Activated naive CD8-positive, alpha-beta T cell treated with anti-CD3 and anti-CD28 coated beads for 36 hours (primary cell): ENCODE data around the gene SUGP1. TPM values are rescaled to one million over a fixed set of nuclear protein-coding genes. Genes with fewer than 3 reads are reported as not detected.

Experiments used
- DNase-seq: peaks from one replicate; pipeline ENCODE4 v3.0.0; 2021
- H3K27ac Mint-ChIP-seq: one replicate; pipeline ENCODE4 v1.8.0; 2022; ENCODE audit warnings: mild to moderate bottlenecking, moderate library complexity, mixed read lengths
- H3K27me3 Mint-ChIP-seq: one replicate; pipeline ENCODE4 v1.8.0; 2022; ENCODE audit warnings: mild to moderate bottlenecking, mixed read lengths
- H3K36me3 Mint-ChIP-seq: one replicate; pipeline ENCODE4 v1.8.0; 2021; ENCODE audit warnings: mild to moderate bottlenecking, mixed read lengths
- H3K4me1 Mint-ChIP-seq: one replicate; pipeline ENCODE4 v1.8.0; 2021; ENCODE audit warnings: mixed read lengths
- H3K4me3 Mint-ChIP-seq: one replicate; pipeline ENCODE4 v1.8.0; 2022; ENCODE audit warnings: mild to moderate bottlenecking, moderate library complexity, mixed read lengths
- H3K9me3 Mint-ChIP-seq: one replicate; pipeline ENCODE4 v1.8.0; 2022; ENCODE audit warnings: mixed read lengths
- total RNA-seq, 2 experiments: library from RNA; stranded (reverse); gene quantifications; one replicate each; pipeline ENCODE4 v1.2.3, GENCODE V29; 2021

Gene SUGP1
- total RNA-seq, 2 experiments from 2014 or later: 58.2 to 59.4 TPM

- Mint-ChIP-seq H3K9me3 (peaks cover 1% of the 10 kb centered on the region), H3K27ac (no peak overlapping the region)
These were observed 23.2 kb downstream of the SUGP1 start for GRCh38 chr19:19296953-19297689.

GRCh38 chr19:19294914-19295313 is 25.4 kb downstream of the SUGP1 start:
- no peak for DNase-seq
- Mint-ChIP-seq H3K27me3 (no peaks in the 10 kb centered on the region), H3K9me3 (peaks cover 1% of the 10 kb centered on the region), H3K36me3 (peaks cover 49% of the 10 kb centered on the region), H3K27ac (no peak overlapping the region), H3K4me1 (no peaks in the 10 kb centered on the region), H3K4me3 (no peak overlapping the region)

More at GRCh38 chr19:19296953-19297689, 23.2 kb downstream of the SUGP1 start:
- no peaks in the 10 kb centered on the region for H3K27me3 Mint-ChIP-seq
- H3K4me3 Mint-ChIP-seq: no peak overlapping the region
- H3K4me1 Mint-ChIP-seq: no peaks in the 10 kb centered on the region
- H3K36me3 Mint-ChIP-seq: peaks cover 39% of the 10 kb centered on the region
- no peak for DNase-seq

- DNase-seq: no peak
- Mint-ChIP-seq H3K9me3 (peaks cover 1% of the 10 kb centered on the region), H3K27ac (no peak overlapping the region), H3K4me1 (no peaks in the 10 kb centered on the region), H3K27me3 (no peaks in the 10 kb centered on the region), H3K4me3 (no peak overlapping the region), H3K36me3 (peaks cover 54% of the 10 kb centered on the region)
These were observed 27.7 kb downstream of the SUGP1 start for GRCh38 chr19:19292607-19293006.

GRCh38 chr19:19285686-19286085 is 34.6 kb downstream of the SUGP1 start:
- Mint-ChIP-seq H3K27me3 (no peaks in the 10 kb centered on the region), H3K4me1 (no peaks in the 10 kb centered on the region), H3K9me3 (no peaks in the 10 kb centered on the region), H3K27ac (no peak overlapping the region), H3K4me3 (no peak overlapping the region), H3K36me3 (peaks cover 33% of the 10 kb centered on the region)
- no peak for DNase-seq

- Mint-ChIP-seq H3K36me3 (peaks cover 39% of the 10 kb centered on the region), H3K4me1 (no peaks in the 10 kb centered on the region), H3K9me3 (no peaks in the 10 kb centered on the region), H3K4me3 (no peak overlapping the region), H3K27me3 (no peaks in the 10 kb centered on the region), H3K27ac (no peak overlapping the region)
- no peak for DNase-seq
These were observed 39.7 kb downstream of the SUGP1 start for GRCh38 chr19:19280561-19280960.

- DNase-seq: no peak
- Mint-ChIP-seq H3K9me3 (no peaks in the 10 kb centered on the region), H3K4me1 (no peaks in the 10 kb centered on the region), H3K4me3 (no peak overlapping the region), H3K36me3 (peaks cover 37% of the 10 kb centered on the region), H3K27ac (no peak overlapping the region), H3K27me3 (no peaks in the 10 kb centered on the region)
These were observed 40.5 kb downstream of the SUGP1 start for GRCh38 chr19:19279853-19280252.

- Mint-ChIP-seq H3K4me1 (no peaks in the 10 kb centered on the region), H3K9me3 (no peaks in the 10 kb centered on the region), H3K27ac (no peak overlapping the region), H3K27me3 (peaks cover 3% of the 10 kb centered on the region), H3K4me3 (no peak overlapping the region), H3K36me3 (peaks cover 31% of the 10 kb centered on the region)
- DNase-seq: no peak
These were observed 41.2 kb downstream of the SUGP1 start for GRCh38 chr19:19279062-19279612.

- Mint-ChIP-seq H3K9me3 (no peaks in the 10 kb centered on the region), H3K36me3 (peaks cover 23% of the 10 kb centered on the region), H3K27me3 (peaks cover 12% of the 10 kb centered on the region), H3K4me1 (peaks cover 3% of the 10 kb centered on the region), H3K27ac (no peak overlapping the region), H3K4me3 (no peak overlapping the region)
- DNase-seq: no peak
These were observed 42.0 kb downstream of the SUGP1 start for GRCh38 chr19:19278315-19278714.

- H3K27me3 Mint-ChIP-seq: peaks cover 21% of the 10 kb centered on the region
- no peaks in the 10 kb centered on the region for H3K9me3 Mint-ChIP-seq
- peaks cover 4% of the 10 kb centered on the region for H3K4me1 Mint-ChIP-seq
- H3K27ac Mint-ChIP-seq: no peak overlapping the region
- no peak overlapping the region for H3K4me3 Mint-ChIP-seq
- DNase-seq: no peak
- H3K36me3 Mint-ChIP-seq: peaks cover 22% of the 10 kb centered on the region
These were observed 43.5 kb downstream of the SUGP1 start for GRCh38 chr19:19276851-19277250.

GRCh38 chr19:19276386-19276785 is 43.9 kb downstream of the SUGP1 start:
- peaks cover 4% of the 10 kb centered on the region for H3K4me1 Mint-ChIP-seq
- H3K27me3 Mint-ChIP-seq: peaks cover 23% of the 10 kb centered on the region
- DNase-seq: no peak
- H3K36me3 Mint-ChIP-seq: peaks cover 20% of the 10 kb centered on the region
- H3K4me3 Mint-ChIP-seq: no peak overlapping the region
- no peaks in the 10 kb centered on the region for H3K9me3 Mint-ChIP-seq
- H3K27ac Mint-ChIP-seq: no peak overlapping the region

GRCh38 chr19:19274716-19275565 is 45.4 kb downstream of the SUGP1 start:
- DNase-seq: no peak
- Mint-ChIP-seq H3K27me3 (peaks cover 23% of the 10 kb centered on the region), H3K36me3 (peaks cover 18% of the 10 kb centered on the region), H3K4me3 (no peak overlapping the region), H3K4me1 (peaks cover 4% of the 10 kb centered on the region), H3K27ac (no peak overlapping the region), H3K9me3 (no peaks in the 10 kb centered on the region)

- Mint-ChIP-seq H3K4me1 (peaks cover 4% of the 10 kb centered on the region), H3K4me3 (no peak overlapping the region), H3K27ac (no peak overlapping the region), H3K27me3 (peaks cover 23% of the 10 kb centered on the region), H3K9me3 (no peaks in the 10 kb centered on the region), H3K36me3 (peaks cover 18% of the 10 kb centered on the region)
- DNase-seq: no peak
These were observed 46.2 kb downstream of the SUGP1 start for GRCh38 chr19:19274146-19274545.

GRCh38 chr19:19271828-19272599 is 48.3 kb downstream of the SUGP1 start:
- DNase-seq: no peak
- Mint-ChIP-seq H3K4me1 (peaks cover 4% of the 10 kb centered on the region), H3K9me3 (no peaks in the 10 kb centered on the region), H3K27ac (no peak overlapping the region), H3K27me3 (peaks cover 23% of the 10 kb centered on the region), H3K36me3 (peaks cover 10% of the 10 kb centered on the region), H3K4me3 (no peak overlapping the region)

- no peak for DNase-seq
- peaks cover 4% of the 10 kb centered on the region for H3K4me1 Mint-ChIP-seq
- peaks cover under 1% of the 10 kb centered on the region for H3K36me3 Mint-ChIP-seq
- H3K9me3 Mint-ChIP-seq: no peaks in the 10 kb centered on the region
- H3K27ac Mint-ChIP-seq: no peak overlapping the region
- no peak overlapping the region for H3K4me3 Mint-ChIP-seq
- peaks cover 23% of the 10 kb centered on the region for H3K27me3 Mint-ChIP-seq
These were observed 49.3 kb downstream of the SUGP1 start for GRCh38 chr19:19270749-19271571.
